Panc1 (cell line): ENCODE results near the gene HACD2.

Source experiments
- TCF7L2 ChIP-seq: IDR thresholded peaks from 2 replicates; pipeline ENCODE4 v1.6.1; 2011; ENCODE audit warnings: mild to moderate bottlenecking, low read depth, low read length, inconsistent platforms
- TF ChIP-seq, protein P1 (sequence below): fragments of 450-650 bp; IDR thresholded peaks from 2 replicates; pipeline ENCODE4 v1.5.1; 2017; ENCODE audit warnings: mild to moderate bottlenecking

GRCh38 chr3:123564056-123564455, 20.8 kb downstream of the HACD2 start:
- TF ChIP-seq TCF7L2: no peak
- TF ChIP-seq, protein P1, sequence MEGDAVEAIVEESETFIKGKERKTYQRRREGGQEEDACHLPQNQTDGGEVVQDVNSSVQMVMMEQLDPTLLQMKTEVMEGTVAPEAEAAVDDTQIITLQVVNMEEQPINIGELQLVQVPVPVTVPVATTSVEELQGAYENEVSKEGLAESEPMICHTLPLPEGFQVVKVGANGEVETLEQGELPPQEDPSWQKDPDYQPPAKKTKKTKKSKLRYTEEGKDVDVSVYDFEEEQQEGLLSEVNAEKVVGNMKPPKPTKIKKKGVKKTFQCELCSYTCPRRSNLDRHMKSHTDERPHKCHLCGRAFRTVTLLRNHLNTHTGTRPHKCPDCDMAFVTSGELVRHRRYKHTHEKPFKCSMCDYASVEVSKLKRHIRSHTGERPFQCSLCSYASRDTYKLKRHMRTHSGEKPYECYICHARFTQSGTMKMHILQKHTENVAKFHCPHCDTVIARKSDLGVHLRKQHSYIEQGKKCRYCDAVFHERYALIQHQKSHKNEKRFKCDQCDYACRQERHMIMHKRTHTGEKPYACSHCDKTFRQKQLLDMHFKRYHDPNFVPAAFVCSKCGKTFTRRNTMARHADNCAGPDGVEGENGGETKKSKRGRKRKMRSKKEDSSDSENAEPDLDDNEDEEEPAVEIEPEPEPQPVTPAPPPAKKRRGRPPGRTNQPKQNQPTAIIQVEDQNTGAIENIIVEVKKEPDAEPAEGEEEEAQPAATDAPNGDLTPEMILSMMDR: no peak
